ENCODE data around the gene ZFAND2A. TPM values are rescaled to one million over a fixed set of nuclear protein-coding genes. Genes with fewer than 3 reads are reported as not detected.

Gene ZFAND2A
- total RNA-seq, 1 donor from 2014 or later: 14.8 TPM

- Histone ChIP-seq H3K4me3 (no peak overlapping the region), H3K27me3 (ENCODE audit: low read depth) (peaks cover 56% of the 10 kb centered on the region), H3K9me3 (no peaks in the 10 kb centered on the region), H3K27ac (no peak overlapping the region), H3K4me1 (no peaks in the 10 kb centered on the region), H3K36me3 (no peaks in the 10 kb centered on the region)
- intact Hi-C loops (cut with DNase I): no loop called here
- TF ChIP-seq, protein P1, sequence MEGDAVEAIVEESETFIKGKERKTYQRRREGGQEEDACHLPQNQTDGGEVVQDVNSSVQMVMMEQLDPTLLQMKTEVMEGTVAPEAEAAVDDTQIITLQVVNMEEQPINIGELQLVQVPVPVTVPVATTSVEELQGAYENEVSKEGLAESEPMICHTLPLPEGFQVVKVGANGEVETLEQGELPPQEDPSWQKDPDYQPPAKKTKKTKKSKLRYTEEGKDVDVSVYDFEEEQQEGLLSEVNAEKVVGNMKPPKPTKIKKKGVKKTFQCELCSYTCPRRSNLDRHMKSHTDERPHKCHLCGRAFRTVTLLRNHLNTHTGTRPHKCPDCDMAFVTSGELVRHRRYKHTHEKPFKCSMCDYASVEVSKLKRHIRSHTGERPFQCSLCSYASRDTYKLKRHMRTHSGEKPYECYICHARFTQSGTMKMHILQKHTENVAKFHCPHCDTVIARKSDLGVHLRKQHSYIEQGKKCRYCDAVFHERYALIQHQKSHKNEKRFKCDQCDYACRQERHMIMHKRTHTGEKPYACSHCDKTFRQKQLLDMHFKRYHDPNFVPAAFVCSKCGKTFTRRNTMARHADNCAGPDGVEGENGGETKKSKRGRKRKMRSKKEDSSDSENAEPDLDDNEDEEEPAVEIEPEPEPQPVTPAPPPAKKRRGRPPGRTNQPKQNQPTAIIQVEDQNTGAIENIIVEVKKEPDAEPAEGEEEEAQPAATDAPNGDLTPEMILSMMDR (IDR thresholded peaks at IDR 0.05): no peak
- ATAC-seq (no peak), DNase-seq (no peak)
These were observed 30.2 kb upstream of the ZFAND2A start for GRCh38 chr7:1189986-1190772.

DNA sequence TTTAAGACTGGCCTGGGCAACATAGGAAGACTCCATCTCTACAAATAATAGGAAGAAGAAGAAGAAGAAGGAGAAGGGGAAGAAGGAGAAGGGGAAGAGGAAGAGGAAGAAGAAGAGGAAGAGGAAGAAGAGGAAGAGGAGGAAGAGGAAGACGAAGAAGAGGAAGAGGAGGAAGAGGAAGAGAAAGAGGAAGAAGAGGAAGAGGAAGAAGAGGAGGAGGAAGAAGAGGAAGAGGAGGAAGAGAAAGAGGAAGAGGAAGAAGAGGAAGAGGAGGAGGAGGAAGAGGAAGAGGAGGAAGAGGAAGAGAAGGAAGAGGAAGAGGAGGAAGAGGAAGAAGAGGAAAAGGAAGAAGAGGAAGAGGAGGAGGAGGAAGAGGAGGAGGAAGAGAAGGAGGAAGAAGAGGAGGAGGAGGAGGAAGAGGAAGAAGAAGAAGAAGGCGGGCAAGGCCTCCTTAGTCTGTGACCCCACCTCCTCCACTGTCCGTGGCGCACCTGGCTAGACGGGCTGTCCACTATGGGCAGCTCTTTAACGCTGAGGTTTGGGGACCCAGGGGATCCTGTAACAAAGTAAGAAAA lies 28.8 kb upstream of the ZFAND2A start:
- Histone ChIP-seq H3K4me1 (no peaks in the 10 kb centered on the region), H3K27me3 (ENCODE audit: low read depth) (peaks cover 54% of the 10 kb centered on the region), H3K9me3 (no peaks in the 10 kb centered on the region), H3K4me3 (no peak overlapping the region), H3K36me3 (no peaks in the 10 kb centered on the region), H3K27ac (no peak overlapping the region)
- intact Hi-C loops (cut with DNase I): no loop called here
- ATAC-seq (no peak), DNase-seq (no peak)
- TF ChIP-seq, protein P1 (IDR thresholded peaks at IDR 0.05): no peak

GRCh38 chr7:1187127-1187526 lies 27.1 kb upstream of the ZFAND2A start:
- Histone ChIP-seq H3K27ac (no peak overlapping the region), H3K36me3 (no peaks in the 10 kb centered on the region), H3K9me3 (no peaks in the 10 kb centered on the region), H3K4me1 (no peaks in the 10 kb centered on the region), H3K27me3 (ENCODE audit: low read depth) (peaks cover 38% of the 10 kb centered on the region), H3K4me3 (no peak overlapping the region)
- TF ChIP-seq, protein P1 (IDR thresholded peaks at IDR 0.05): no peak
- ATAC-seq (no peak), DNase-seq (no peak)
- intact Hi-C loops (cut with DNase I): no loop called here

DNA sequence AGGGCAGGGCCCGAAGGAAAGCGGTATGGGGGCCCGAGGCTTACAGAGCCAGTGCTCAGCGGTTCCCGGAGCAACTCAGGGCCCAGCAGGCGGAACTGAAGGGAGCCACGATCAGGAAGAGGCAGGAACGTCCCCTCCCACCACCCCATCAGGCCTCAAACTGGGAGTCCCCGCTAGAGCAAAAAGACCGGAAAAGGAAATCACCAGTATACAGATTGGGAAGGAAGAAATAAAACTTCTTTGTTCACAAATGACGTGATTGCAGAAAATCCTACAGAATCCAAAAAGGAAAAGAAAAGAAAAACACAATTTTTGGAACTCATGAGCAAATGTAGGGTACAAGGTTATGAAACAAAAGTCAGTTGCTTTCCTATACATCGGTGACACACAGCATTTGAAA lies 21.6 kb upstream of the ZFAND2A start:
- H3K4me1 ChIP-seq: no peaks in the 10 kb centered on the region
- H3K4me3 ChIP-seq: no peak overlapping the region
- ATAC-seq (no peak), DNase-seq (no peak)
- intact Hi-C loops (cut with DNase I): no loop called here
- TF ChIP-seq, protein P1 (IDR thresholded peaks at IDR 0.05): no peak
- H3K27ac ChIP-seq: no peak overlapping the region
- H3K9me3 ChIP-seq: no peaks in the 10 kb centered on the region
- H3K27me3 ChIP-seq (ENCODE audit: low read depth): peaks cover 24% of the 10 kb centered on the region
- no peaks in the 10 kb centered on the region for H3K36me3 ChIP-seq

DNA sequence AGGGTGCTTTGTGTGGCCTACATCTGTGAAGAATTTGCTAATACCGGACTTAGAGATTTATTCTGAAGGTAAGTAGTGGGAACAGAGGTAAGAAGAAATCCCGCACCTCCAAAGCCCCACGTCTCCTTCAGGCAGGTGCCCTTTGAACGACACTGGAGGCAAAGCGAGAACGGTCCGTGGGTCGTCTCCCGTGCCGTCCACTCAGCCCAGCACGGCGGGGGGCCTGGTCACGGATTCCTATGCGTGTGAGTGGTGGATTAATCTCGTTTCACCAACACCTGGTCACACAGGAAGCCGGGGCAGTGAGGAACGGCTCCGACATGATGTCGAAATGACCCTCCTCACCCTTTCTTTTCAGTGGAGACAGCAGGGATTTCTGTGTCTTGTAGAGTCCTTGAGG lies 21.0 kb upstream of the ZFAND2A start:
- intact Hi-C loops (cut with DNase I): no loop called here

More for the DNA sequence above, 21.0 kb upstream of the ZFAND2A start:
- ATAC-seq (no peak), DNase-seq (no peak)
- Histone ChIP-seq H3K36me3 (no peaks in the 10 kb centered on the region), H3K27ac (no peak overlapping the region), H3K27me3 (ENCODE audit: low read depth) (peaks cover 20% of the 10 kb centered on the region), H3K4me3 (no peak overlapping the region), H3K4me1 (no peaks in the 10 kb centered on the region), H3K9me3 (no peaks in the 10 kb centered on the region)
- TF ChIP-seq, protein P1 (IDR thresholded peaks at IDR 0.05): no peak

All from lower lobe of right lung (tissue), 2 donors.